Measurements from ENCODE around the gene MOK.

MOK gene

GRCh38 chr14:102277874-102278630, 26.9 kb downstream of the MOK start:
- no peak overlapping the region for H3K4me3 ChIP-seq (ENCODE audit: control insufficient read depth, low read depth, low read length)
- no peak for TF ChIP-seq CTCF (IDR thresholded peaks at IDR 0.05; ENCODE audit: control insufficient read depth, insufficient read depth, low read depth, low read length, missing control alignments)
- no peak for DNase-seq (ENCODE audit: low read depth)

GRCh38 chr14:102275866-102276265, 29.1 kb downstream of the MOK start:
- no peak for DNase-seq (ENCODE audit: low read depth)
- no peak for TF ChIP-seq CTCF (IDR thresholded peaks at IDR 0.05; ENCODE audit: control insufficient read depth, insufficient read depth, low read depth, low read length, missing control alignments)
- no peak overlapping the region for H3K4me3 ChIP-seq (ENCODE audit: control insufficient read depth, low read depth, low read length)

DNA sequence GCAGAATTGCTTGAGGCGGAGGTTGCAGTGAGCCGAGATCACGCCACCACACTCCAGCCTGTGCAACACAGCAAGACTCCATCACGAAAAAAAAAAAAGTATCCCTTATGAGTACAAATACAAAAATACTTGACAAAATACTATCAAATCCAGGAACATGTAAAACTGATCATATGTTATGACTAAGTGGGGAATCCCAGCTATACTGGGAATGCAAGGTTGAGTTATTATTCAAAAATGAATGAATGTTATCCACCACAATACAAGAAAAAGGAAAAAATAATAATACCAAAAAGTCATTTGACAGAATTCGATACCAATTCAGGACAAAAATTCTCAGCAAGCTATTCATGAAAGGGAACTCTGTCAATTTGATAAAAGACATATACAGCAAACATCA, 32.6 kb downstream of the MOK start:
- no peak for DNase-seq (ENCODE audit: low read depth)
- no peak for TF ChIP-seq CTCF (IDR thresholded peaks at IDR 0.05; ENCODE audit: control insufficient read depth, insufficient read depth, low read depth, low read length, missing control alignments)
- no peak overlapping the region for H3K4me3 ChIP-seq (ENCODE audit: control insufficient read depth, low read depth, low read length)

DNA sequence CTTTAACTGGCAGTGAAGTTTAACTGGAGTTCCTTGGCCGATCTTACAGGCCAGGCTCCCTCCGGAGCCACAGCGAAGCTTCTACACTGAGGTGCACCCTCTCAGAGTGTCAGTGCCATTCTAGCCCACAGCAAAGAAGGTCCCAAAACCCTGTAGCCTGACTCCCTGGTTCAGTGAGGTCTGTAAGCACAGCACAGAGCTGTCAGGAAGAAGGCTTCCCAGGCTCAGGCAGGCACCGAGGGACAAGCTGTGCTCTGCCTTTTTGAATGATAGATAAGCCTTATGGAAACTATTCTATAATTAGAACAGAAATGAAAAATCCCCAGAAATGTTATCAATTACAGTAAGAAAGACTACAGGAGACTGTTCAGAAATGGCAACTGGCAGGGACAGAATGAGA, 40.2 kb downstream of the MOK start:
- no peak overlapping the region for H3K4me3 ChIP-seq (ENCODE audit: control insufficient read depth, low read depth, low read length)
- no peak for TF ChIP-seq CTCF (IDR thresholded peaks at IDR 0.05; ENCODE audit: control insufficient read depth, insufficient read depth, low read depth, low read length, missing control alignments)
- no peak for DNase-seq (ENCODE audit: low read depth)

DNA sequence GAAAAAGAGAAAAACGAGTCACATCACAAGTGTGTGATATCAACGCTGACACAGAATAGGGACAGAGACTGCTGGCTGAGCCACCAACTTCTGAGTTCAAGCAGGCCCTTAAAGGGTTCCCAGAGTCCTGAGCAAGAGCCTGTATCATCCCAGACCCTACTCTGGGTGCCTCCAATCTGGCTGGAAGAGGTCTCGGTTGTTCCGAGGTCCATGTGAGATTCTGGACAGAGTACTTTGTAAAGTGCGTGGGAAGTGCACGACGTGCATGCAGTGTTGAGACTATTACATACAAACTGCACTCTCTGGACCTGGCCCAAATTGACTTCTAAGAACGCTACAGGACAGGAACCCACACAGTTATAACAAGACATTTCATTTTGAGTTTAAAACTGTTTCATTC, 40.6 kb downstream of the MOK start:
- TF ChIP-seq CTCF (IDR thresholded peaks at IDR 0.05; ENCODE audit: control insufficient read depth, insufficient read depth, low read depth, low read length, missing control alignments), result no peak
- DNase-seq (ENCODE audit: low read depth), result no peak
- H3K4me3 ChIP-seq (ENCODE audit: control insufficient read depth, low read depth, low read length), result no peak overlapping the region

- H3K4me3 ChIP-seq (ENCODE audit: control insufficient read depth, low read depth, low read length), result no peak overlapping the region
- TF ChIP-seq CTCF (IDR thresholded peaks at IDR 0.05; ENCODE audit: control insufficient read depth, insufficient read depth, low read depth, low read length, missing control alignments), result no peak
- no peak for DNase-seq (ENCODE audit: low read depth)
Observed at GRCh38 chr14:102262929-102263462, 42.0 kb downstream of the MOK start.
